HEK293T (cell line): ENCODE measurements around the gene GRID1.

Source experiments
- CTCF ChIA-PET: fragments of 350-600 bp; formaldehyde crosslinking; extraction: SDS; loops from one replicate; lab custom pipeline; 2021; ENCODE audit warnings: antibody characterized with exemption, inconsistent platforms; lab: Yijun Ruan, JAX
- POLR2A ChIA-PET: fragments of 350-600 bp; formaldehyde crosslinking; extraction: SDS; loops from one replicate; lab custom pipeline; 2020; ENCODE audit warnings: antibody characterized with exemption, inconsistent platforms; lab: Yijun Ruan, JAX
- DNase-seq: peaks from one replicate; pipeline ENCODE4 v3.0.0; 2012; ENCODE audit warnings: mixed read lengths; ENCODE audit errors: extremely low spot score
- ARNT ChIP-seq: fragments of 450-650 bp; IDR thresholded peaks from 2 replicates; pipeline ENCODE4 v1.6.1; 2017; ENCODE audit warnings: mild to moderate bottlenecking
- BHLHE40 ChIP-seq: fragments of 450-650 bp; IDR thresholded peaks from 2 replicates; pipeline ENCODE4 v1.6.1; 2016; ENCODE audit warnings: mild to moderate bottlenecking, moderate library complexity, borderline replicate concordance
- CTBP1 ChIP-seq: fragments of 450-650 bp; IDR thresholded peaks from 2 replicates; pipeline ENCODE4 v1.6.1; 2016; ENCODE audit warnings: borderline replicate concordance
- ELF4 ChIP-seq: fragments of 450-650 bp; IDR thresholded peaks from 2 replicates; pipeline ENCODE4 v1.6.1; 2017; ENCODE audit warnings: antibody characterized with exemption
- FOXA1 ChIP-seq: fragments of 450-650 bp; IDR thresholded peaks from 2 replicates; pipeline ENCODE4 v1.6.1; 2016; ENCODE audit warnings: mild to moderate bottlenecking
- FOXK2 ChIP-seq: fragments of 450-650 bp; IDR thresholded peaks from 2 replicates; pipeline ENCODE4 v1.6.1; 2016; ENCODE audit warnings: mild to moderate bottlenecking
- FOXM1 ChIP-seq: fragments of 450-650 bp; IDR thresholded peaks from 2 replicates; pipeline ENCODE4 v1.6.1; 2017; ENCODE audit warnings: mild to moderate bottlenecking, borderline replicate concordance
- HDGF ChIP-seq: fragments of 450-650 bp; IDR thresholded peaks from 2 replicates; pipeline ENCODE4 v1.6.1; 2017; ENCODE audit warnings: antibody characterized with exemption, borderline replicate concordance
- L3MBTL2 ChIP-seq: fragments of 450-650 bp; conservative IDR thresholded peaks from 2 replicates; pipeline ENCODE4 v1.6.1; 2016; ENCODE audit warnings: mild to moderate bottlenecking
- LEF1 ChIP-seq: fragments of 450-650 bp; IDR thresholded peaks from 2 replicates; pipeline ENCODE4 v1.6.1; 2017; ENCODE audit warnings: mild to moderate bottlenecking, borderline replicate concordance
- NFRKB ChIP-seq: fragments of 450-650 bp; IDR thresholded peaks from 2 replicates; pipeline ENCODE4 v1.6.1; 2016; ENCODE audit warnings: mild to moderate bottlenecking, moderate library complexity
- PKNOX1 ChIP-seq: fragments of 450-650 bp; IDR thresholded peaks from 2 replicates; pipeline ENCODE4 v1.6.1; 2016
- SP1 ChIP-seq: fragments of 450-650 bp; IDR thresholded peaks from 2 replicates; pipeline ENCODE4 v1.6.1; 2017
- SUZ12 ChIP-seq: fragments of 450-650 bp; IDR thresholded peaks from 2 replicates; pipeline ENCODE4 v1.6.1; 2016; ENCODE audit warnings: mild to moderate bottlenecking
- TARDBP ChIP-seq: fragments of 450-650 bp; IDR thresholded peaks from 2 replicates; pipeline ENCODE4 v1.6.1; 2016
- ZNF384 ChIP-seq: fragments of 450-650 bp; IDR thresholded peaks from 2 replicates; pipeline ENCODE4 v1.6.1; 2016

The GRID1 gene

DNA sequence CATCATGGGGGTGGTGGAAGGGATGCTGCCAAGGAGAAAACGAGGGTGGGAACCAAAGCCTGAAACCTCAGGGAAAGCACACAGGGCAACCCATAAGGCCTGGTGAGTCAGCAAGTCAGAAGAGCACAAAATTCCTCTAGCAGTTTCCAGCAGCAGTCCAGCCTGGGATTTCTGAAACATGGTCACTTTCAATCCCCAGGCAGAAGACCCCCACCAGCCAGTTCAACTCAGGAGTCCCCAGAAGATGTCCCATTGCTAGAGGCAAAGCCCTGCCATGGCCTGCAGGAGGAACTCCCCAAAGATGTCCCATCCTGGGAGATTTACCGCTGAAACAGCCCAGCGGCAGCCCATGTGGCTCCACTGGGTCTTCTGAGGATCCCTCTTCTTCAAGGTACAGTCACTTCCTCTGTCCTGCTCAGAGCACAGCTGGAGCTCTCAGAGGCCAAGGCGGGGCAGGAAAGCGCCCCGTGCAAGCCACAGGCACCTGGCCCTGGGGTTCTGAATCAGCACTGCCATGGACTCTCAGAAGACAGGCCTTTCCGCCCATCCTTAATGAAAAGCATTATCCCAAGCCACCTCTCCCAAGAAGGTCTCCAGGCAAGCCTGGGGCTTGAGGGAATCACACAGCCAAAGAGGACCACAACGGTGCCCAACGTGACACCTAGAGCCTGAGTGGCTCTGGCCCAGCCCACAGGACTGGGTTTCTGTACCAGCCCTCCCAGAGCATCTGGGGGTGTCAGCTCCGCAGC is 196.9 kb downstream of the GRID1 start:
- no peak for DNase-seq
- ChIA-PET POLR2A (no interaction called here), CTCF (no interaction called here)
- TF ChIP-seq FOXA1 (no peak), FOXM1 (no peak), FOXK2 (no peak), BHLHE40 (no peak), SUZ12 (no peak), LEF1 (no peak), L3MBTL2 (no peak), ZNF384 (no peak), PKNOX1 (no peak), TARDBP (no peak), CTBP1 (no peak), ELF4 (no peak), ARNT (no peak), NFRKB (no peak), HDGF (no peak), SP1 (no peak)

- ChIA-PET POLR2A (no interaction called here), CTCF (interaction anchor here (0.6 kb wide), 1 partner anchor 658 kb away, joined by 3 read pairs; no protein-coding TSS in a partner anchor)
- no peak for DNase-seq
- TF ChIP-seq ZNF384, result no peak
- TF ChIP-seq NFRKB, result no peak
- no peak for TF ChIP-seq FOXK2
- TF ChIP-seq L3MBTL2, result no peak
- no peak for TF ChIP-seq ELF4
- no peak for TF ChIP-seq SUZ12
Observed at GRCh38 chr10:86169066-86169465, 197.5 kb downstream of the GRID1 start.

GRCh38 chr10:86168256-86168655 is 198.3 kb downstream of the GRID1 start:
- no peak for DNase-seq
- CTCF ChIA-PET, result no interaction called here
- TF ChIP-seq PKNOX1 (no peak), BHLHE40 (no peak), LEF1 (no peak), ARNT (no peak), SUZ12 (no peak), CTBP1 (no peak), ELF4 (no peak), L3MBTL2 (no peak), NFRKB (no peak), FOXM1 (no peak), HDGF (no peak)
- POLR2A ChIA-PET, result no interaction called here

- no peak for DNase-seq
- CTCF ChIA-PET, result no interaction called here
- no peak for TF ChIP-seq HDGF
- TF ChIP-seq L3MBTL2, result no peak
- TF ChIP-seq SUZ12, result no peak
- TF ChIP-seq BHLHE40, result no peak
- POLR2A ChIA-PET, result no interaction called here
Observed at GRCh38 chr10:86167762-86168128, 198.8 kb downstream of the GRID1 start.

DNA sequence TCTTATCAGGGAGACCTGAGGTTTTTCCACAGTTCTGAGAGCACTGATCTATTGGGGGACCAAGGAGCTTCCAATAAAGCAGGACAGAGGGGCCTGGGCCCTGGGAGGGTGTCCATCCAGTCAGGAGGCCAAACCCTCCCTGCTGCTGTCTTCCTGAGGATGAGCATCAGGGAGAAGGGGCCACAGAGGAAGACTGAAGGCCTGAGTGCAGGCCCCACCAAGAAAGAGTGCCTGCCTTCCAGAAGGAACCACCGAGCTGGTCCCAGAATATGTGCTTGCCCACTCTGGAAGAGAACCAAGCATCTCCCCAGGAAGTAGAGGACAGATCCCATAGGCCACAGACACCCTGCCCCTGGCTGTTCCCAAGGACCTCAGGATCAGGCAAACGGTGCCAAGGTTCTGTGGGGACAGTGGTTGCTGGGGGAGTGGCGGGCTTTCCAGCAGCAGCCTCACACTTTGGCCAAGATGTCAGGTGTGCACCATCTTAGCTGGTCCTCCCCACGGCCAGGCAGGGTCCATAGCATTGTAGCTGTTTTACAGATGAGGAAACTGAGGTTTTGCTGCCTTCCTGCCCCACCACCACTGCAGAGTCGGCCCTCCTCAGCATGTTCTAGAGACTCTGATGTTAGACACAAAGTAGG is 199.4 kb downstream of the GRID1 start:
- CTCF ChIA-PET, result no interaction called here
- POLR2A ChIA-PET, result no interaction called here
- no peak for DNase-seq
- TF ChIP-seq FOXM1, result no peak
- no peak for TF ChIP-seq L3MBTL2
- no peak for TF ChIP-seq NFRKB

- TF ChIP-seq TARDBP (no peak), FOXA1 (no peak), LEF1 (no peak), FOXM1 (no peak), CTBP1 (no peak), SUZ12 (no peak), L3MBTL2 (no peak), NFRKB (no peak), SP1 (no peak), ARNT (no peak), BHLHE40 (no peak), PKNOX1 (no peak), HDGF (no peak)
- ChIA-PET POLR2A (no interaction called here), CTCF (no interaction called here)
- no peak for DNase-seq
Observed at GRCh38 chr10:86165666-86166065, 200.9 kb downstream of the GRID1 start.
